Gastroesophageal sphincter (tissue), 3 donors: ENCODE data around the gene C11orf52.

ENCODE experiments used
- EP300 ChIP-seq: sonication (generic); formaldehyde crosslinking; IDR thresholded peaks from one replicate; pipeline ENCODE4 v1.6.1; 2017; ENCODE audit warnings: antibody characterized with exemption, mild to moderate bottlenecking
- POLR2A ChIP-seq, 2 donors: fragments of 450-650 bp; IDR thresholded peaks; one replicate each; pipeline ENCODE4 v1.6.1; 2017; ENCODE audit warnings: antibody characterized with exemption in 2 of 2, mild to moderate bottlenecking in 2 of 2, moderate library complexity in 1 of 2
- TF ChIP-seq, protein P1 (sequence below), 4 experiments: fragments of 200-600 bp in 2 of 4; fragments of 450-650 bp in 2 of 4; sonication (generic) in 1 of 4; IDR thresholded peaks; one replicate each; pipeline ENCODE4 v1.5.1; 2017 to 2019; ENCODE audit warnings: antibody characterized with exemption in 4 of 4, mild to moderate bottlenecking in 2 of 4, moderate library complexity in 2 of 4

DNA sequence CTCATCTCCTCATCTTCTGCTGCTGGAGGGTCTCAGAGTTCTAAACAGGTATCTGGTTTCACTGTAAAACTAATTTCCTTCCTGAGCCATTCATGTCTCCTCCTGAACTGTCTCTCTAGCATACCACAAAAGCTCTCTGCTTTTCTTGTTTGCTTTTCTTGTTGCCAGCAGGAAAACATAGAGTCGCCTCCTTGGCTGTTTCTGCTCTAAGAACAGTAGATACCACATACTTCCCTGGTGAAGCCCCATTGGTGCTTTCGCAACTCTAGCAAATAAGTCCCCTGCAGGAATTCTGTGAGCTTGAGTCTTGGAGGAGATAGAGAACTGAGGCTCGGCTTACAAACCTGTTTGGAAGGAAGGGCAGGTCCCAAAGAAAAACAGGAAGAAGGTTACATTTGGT lies 25.4 kb downstream of the C11orf52 start:
- TF ChIP-seq, protein P1, sequence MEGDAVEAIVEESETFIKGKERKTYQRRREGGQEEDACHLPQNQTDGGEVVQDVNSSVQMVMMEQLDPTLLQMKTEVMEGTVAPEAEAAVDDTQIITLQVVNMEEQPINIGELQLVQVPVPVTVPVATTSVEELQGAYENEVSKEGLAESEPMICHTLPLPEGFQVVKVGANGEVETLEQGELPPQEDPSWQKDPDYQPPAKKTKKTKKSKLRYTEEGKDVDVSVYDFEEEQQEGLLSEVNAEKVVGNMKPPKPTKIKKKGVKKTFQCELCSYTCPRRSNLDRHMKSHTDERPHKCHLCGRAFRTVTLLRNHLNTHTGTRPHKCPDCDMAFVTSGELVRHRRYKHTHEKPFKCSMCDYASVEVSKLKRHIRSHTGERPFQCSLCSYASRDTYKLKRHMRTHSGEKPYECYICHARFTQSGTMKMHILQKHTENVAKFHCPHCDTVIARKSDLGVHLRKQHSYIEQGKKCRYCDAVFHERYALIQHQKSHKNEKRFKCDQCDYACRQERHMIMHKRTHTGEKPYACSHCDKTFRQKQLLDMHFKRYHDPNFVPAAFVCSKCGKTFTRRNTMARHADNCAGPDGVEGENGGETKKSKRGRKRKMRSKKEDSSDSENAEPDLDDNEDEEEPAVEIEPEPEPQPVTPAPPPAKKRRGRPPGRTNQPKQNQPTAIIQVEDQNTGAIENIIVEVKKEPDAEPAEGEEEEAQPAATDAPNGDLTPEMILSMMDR (IDR thresholded peaks at IDR 0.05) = no peak
- TF ChIP-seq EP300 (no peak), POLR2A (IDR thresholded peaks at IDR 0.05) (no peak)
